NCI-H2107 (cell line): Measurements from ENCODE around the gene MPG.
"Not testable (repeated sequence)": the region's sequence is repeated elsewhere in the genome, so short reads cannot be mapped to it uniquely, and the experiment has no call there.

Experiments used
- DNase-seq: peaks from one replicate; lab custom pipeline; 2025; lab: John Stamatoyannopoulos, UW

Gene MPG, protein sequence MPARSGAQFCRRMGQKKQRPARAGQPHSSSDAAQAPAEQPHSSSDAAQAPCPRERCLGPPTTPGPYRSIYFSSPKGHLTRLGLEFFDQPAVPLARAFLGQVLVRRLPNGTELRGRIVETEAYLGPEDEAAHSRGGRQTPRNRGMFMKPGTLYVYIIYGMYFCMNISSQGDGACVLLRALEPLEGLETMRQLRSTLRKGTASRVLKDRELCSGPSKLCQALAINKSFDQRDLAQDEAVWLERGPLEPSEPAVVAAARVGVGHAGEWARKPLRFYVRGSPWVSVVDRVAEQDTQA

GRCh38 chr16:77807-78443, at the start of gene MPG:
MPG (plus strand) TSS chr16:78225; CDS start chr16:78310, 85 bp downstream.
- no peak for DNase-seq

GRCh38 chr16:30627-31026, 47.4 kb upstream of the MPG start:
- DNase-seq, result not testable (repeated sequence)

GRCh38 chr16:33154-33876, 44.7 kb upstream of the MPG start:
- DNase-seq, result not testable (repeated sequence)

GRCh38 chr16:33877-34647, 44.0 kb upstream of the MPG start:
- DNase-seq, result no peak

DNA sequence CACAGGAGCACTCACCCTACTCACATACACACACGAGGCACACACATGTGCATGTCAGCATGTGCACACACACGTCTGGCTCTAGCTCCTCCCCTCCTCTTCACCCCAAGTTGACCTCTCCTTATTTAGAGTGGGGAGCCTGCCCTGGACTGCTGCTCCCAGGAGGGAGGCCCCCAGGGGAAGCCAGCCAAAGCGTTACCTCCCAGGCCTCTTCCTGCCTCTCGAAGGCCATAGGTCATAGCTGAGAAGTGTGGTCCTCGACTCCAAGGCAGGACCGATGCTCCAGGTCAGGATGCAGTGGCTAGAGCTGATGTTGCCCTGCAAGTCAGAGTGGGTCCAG, 43.4 kb upstream of the MPG start:
- no peak for DNase-seq

GRCh38 chr16:35011-35677, 42.9 kb upstream of the MPG start:
- DNase-seq, result no peak

- DNase-seq, result no peak
These were observed 42.2 kb upstream of the MPG start for GRCh38 chr16:35678-36305.

DNA sequence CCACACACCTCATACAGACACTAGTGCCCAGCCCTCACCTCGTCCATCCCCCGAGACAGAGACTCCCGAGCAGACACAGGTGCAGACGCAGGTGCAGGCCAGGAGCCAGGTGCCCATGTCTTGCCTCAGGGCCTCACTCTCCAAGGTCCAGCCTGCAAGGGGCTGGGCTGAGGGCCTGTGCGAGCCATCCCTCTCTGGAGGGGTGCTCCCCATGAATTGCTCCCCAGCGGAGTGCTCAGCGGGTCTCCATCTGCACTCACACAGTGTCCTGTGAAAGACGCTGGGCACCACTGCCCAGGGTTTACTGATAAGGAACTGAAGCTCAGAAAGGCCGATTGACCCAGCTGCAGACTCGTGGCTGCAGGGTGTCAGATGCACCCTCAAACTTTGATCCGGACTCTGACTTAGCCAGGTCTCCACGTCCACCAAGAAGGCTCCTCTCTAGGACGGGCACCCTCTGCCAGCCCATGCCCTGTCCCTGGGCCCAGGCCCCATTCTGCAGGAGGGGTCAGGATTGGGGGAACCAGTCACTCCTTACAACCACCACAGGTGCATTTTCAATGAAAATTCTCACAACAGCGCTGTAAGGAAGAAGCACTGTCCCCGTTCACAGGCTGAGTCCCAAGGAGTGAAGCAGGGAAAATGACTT, 41.6 kb upstream of the MPG start:
- no peak for DNase-seq

DNA sequence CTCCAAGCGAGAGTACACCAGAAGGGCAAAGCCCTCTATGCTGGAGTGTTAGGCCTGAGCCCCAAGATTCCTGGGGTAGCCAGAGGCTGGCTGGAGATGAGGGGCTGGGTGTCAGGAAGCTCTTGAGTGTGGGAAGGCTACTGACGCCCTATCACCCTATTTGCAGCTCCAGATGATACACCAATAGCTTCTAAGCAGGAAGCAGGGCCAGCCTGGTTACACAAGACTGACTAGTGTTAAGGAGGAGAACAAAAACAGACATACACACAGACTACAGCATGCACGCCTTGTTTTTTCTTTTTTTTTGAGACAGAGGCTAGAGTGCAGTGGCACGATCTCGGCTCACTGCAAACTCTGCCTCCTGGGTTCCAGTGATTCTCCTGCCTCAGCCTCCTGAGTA, 40.5 kb upstream of the MPG start:
- DNase-seq, result no peak

GRCh38 chr16:38206-38605, 39.8 kb upstream of the MPG start:
- not testable (repeated sequence) for DNase-seq

DNA sequence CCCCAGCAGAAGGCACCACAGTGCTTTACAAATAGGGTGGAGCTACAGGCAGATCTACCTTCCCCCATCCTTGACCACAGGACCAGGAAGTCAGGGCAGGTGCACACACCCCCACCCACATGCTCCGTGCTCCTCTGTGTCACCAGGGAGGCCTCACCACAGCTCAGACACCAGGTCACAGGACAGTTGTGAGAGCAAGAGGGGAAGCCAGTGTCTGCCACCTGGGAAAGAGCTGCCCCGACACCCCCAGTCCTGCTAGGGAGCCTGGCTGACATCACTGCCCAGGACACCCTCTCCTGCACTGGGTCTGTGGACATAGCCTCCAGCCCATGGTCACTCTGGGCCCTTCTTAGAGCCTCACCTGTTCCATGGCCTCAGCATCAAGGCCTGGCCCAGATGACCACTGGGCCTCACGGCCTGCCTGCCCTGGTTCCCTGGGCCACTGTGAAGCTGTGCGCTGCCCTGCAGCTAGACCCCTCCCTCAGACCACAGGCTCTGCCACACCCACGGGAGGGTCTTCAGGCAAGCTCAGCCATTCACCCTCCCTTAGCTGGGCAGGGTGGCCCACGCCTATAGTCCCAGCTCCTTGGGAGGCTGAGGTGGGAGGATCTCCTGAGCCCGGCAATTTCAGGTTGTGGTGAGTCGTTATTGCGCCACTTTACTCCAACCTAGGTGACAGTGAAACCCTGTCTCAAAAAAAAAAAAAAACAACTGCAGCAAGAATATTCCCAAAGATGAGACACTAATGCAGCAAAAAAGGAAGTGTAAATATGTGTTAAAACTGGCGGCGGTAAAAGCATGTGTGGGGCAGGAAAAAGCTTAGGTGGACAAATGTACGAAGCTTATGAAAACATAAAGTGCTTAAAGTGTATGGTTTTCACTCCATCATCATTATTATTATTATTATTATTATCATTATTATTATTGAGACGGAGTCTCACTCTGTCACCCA, 38.8 kb upstream of the MPG start:
- no peak for DNase-seq

DNA sequence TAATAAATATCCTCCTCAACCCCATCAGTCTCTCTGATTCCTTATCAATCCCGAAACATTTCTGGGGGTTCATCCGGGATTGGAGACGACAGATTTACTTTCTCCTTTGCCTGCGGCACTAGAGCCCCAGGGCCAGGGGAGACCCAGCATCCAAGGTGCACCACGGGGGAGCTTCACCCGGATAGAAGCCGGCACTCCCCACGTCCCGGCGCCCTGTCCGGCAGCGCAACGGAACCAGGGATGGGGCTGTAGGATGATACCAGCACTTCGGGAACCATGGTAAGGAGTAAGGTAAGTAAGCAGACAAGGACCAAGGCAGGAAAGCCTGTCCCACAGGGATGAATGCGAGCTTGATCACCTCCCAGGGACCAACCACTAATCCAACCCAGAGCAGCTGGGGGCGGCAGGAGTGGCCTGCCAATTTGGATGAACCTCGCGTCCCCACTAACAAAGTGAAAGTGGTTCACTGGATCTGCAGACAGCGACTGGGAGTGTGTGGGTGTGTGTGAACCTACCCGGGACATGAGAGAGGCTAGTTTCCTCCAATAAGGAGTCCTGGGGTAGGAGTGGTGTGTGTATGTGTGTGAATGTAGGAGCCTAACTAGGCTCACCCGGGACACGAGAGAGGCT, 36.5 kb upstream of the MPG start:
- DNase-seq, result no peak

GRCh38 chr16:42069-42457, 36.0 kb upstream of the MPG start:
- DNase-seq, result no peak

GRCh38 chr16:42691-43090, 35.3 kb upstream of the MPG start:
- DNase-seq, result no peak

GRCh38 chr16:43294-43693, 34.7 kb upstream of the MPG start:
- DNase-seq, result no peak

DNA sequence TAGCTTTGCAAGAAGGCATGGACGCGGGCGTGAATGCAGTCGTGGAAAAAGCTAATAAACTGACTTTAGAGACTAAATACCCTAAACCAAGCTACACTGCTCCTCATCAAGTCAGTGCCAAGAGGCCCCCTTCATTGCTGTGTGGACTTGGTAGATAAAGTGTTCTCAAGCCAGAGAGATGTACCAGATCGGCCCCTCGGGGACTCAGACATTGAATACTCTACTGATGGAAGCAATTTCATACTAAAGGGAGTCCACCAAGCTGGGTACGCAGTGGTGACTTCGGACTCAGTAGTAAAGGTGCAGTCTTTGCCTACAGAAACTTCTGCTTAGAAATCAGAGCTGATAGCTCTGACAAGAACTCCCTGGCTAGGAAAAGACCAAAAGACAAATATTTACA, 33.4 kb upstream of the MPG start:
- no peak for DNase-seq

DNA sequence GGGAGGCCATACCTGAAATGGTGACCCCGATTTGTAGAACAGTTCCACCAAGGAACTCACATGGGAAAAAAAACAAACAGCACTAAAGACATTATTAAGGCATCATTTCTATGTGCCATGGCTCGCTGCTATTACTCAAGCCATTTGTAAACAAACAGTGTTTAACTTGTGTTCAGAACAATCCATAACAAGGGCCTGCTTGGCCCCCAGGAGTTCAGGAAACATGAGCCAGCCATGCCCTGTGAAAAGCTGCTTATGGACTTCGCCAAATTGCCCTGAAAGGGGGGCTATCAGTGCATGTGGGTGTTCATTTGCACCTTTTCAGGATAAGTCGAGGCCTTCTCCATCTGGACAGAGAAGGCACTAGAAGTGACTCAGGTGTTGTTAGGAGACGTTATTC, 32.6 kb upstream of the MPG start:
- DNase-seq, result no peak

DNA sequence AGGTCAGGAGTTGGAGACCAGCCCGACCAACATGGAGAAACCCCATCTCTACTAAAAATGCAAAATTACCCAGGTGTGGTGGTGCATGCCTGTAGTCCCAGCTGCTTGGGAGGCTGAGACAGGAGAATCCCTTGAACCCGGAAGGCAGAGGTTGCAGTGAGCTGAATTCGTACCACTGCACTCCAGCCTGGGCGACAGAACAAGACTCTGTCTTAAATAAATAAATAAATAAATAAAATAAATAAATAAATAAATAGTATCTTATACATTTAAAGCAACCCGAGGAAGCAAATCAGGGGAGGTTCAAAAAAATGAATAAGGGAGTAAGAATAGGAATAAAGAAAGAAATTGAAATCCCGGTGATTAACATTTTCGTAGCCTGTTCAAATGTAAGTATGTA, 31.5 kb upstream of the MPG start:
- not testable (repeated sequence) for DNase-seq

- DNase-seq, result no peak
These were observed 30.8 kb upstream of the MPG start for GRCh38 chr16:47234-47633.
